ENCODE measurements around the gene PLCB4.

GRCh38 chr20:9160757-9161156 is 91.9 kb downstream of the PLCB4 start:
- TF ChIP-seq CTCF (IDR thresholded peaks at IDR 0.05) (no peak), POLR2A (IDR thresholded peaks at IDR 0.05) (no peak), EP300 (IDR thresholded peaks at IDR 0.05) (no peak)
